HG03159 (cell line): ENCODE measurements around the gene PPM1M.

Experiments
- ATAC-seq: cut with Tn5 transposase; IDR thresholded peaks from one replicate; pipeline ENCODE4 v1.9.1; 2021; ENCODE audit warnings: mild to moderate bottlenecking, moderate library complexity; ENCODE audit not compliant: unreplicated experiment

Gene PPM1M

GRCh38 chr3:52215351-52215750, 30.2 kb upstream of the PPM1M start:
- ATAC-seq, result no peak

- no peak for ATAC-seq
These were observed 28.8 kb upstream of the PPM1M start for GRCh38 chr3:52216585-52217408.

GRCh38 chr3:52217409-52217805, 28.2 kb upstream of the PPM1M start:
- no peak for ATAC-seq

- ATAC-seq, result no peak
These were observed 27.5 kb upstream of the PPM1M start for GRCh38 chr3:52218026-52218425.

- ATAC-seq, result no peak
These were observed 27.1 kb upstream of the PPM1M start for GRCh38 chr3:52218454-52218853.

- ATAC-seq, result no peak
These were observed 26.5 kb upstream of the PPM1M start for GRCh38 chr3:52218937-52219650.

GRCh38 chr3:52220380-52221026, 25.1 kb upstream of the PPM1M start:
- ATAC-seq, result no peak

- no peak for ATAC-seq
These were observed 24.4 kb upstream of the PPM1M start for GRCh38 chr3:52221141-52221562.

- ATAC-seq, result no peak
These were observed 23.8 kb upstream of the PPM1M start for GRCh38 chr3:52221563-52222318.

GRCh38 chr3:52222319-52223221, 23.0 kb upstream of the PPM1M start:
- no peak for ATAC-seq

GRCh38 chr3:52223449-52224408, 21.8 kb upstream of the PPM1M start:
- no peak for ATAC-seq

GRCh38 chr3:52225452-52226228, 19.9 kb upstream of the PPM1M start, which contains the start of gene TLR9:
TLR9 (minus strand) TSS chr3:52225645; CDS start chr3:52225529, 116 bp downstream.
- ATAC-seq, result peak; percentile 76

- no peak for ATAC-seq
These were observed 19.2 kb upstream of the PPM1M start for GRCh38 chr3:52226229-52226817.

GRCh38 chr3:52227117-52227516, 18.4 kb upstream of the PPM1M start:
- no peak for ATAC-seq

GRCh38 chr3:52227766-52228165, 17.8 kb upstream of the PPM1M start:
- ATAC-seq, result no peak

GRCh38 chr3:52228266-52228665, 17.3 kb upstream of the PPM1M start:
- no peak for ATAC-seq

- no peak for ATAC-seq
These were observed 16.7 kb upstream of the PPM1M start for GRCh38 chr3:52228751-52229291.
